MCF 10A (cell line): Measurements from ENCODE around the gene GCA. TPM values are rescaled to one million over a fixed set of nuclear protein-coding genes. Genes with fewer than 3 reads are reported as not detected.

Source experiments
- BruUV-seq: library from RNA; stranded (reverse); fragments of 400-500 nt; replicated peaks from 2 replicates; lab custom pipeline; 2021; lab: Mats Ljungman, UMichigan
- CTCF ChIA-PET: fragments of 300-600 bp; sonication (Branson Sonifier 250); formaldehyde crosslinking; extraction: SDS; loops from one replicate; lab custom pipeline; 2021; ENCODE audit warnings: antibody characterized with exemption, inconsistent platforms; lab: Yijun Ruan, JAX
- POLR2A ChIA-PET: fragments of 300-600, 350-650 bp; sonication (Branson Sonifier 250); formaldehyde crosslinking; extraction: SDS; loops from one replicate; lab custom pipeline; 2020; ENCODE audit warnings: antibody characterized with exemption, inconsistent platforms; lab: Yijun Ruan, JAX
- DNase-seq: peaks from one replicate; pipeline ENCODE4 v3.0.0-alpha.2; 2018; ENCODE audit not compliant: unreplicated experiment
- H3K27ac Mint-ChIP-seq: one replicate; pipeline ENCODE4 v1.8.0; 2022; ENCODE audit warnings: mild to moderate bottlenecking, low read depth, mixed read lengths; ENCODE audit not compliant: unreplicated experiment
- H3K27me3 Mint-ChIP-seq: one replicate; pipeline ENCODE4 v1.8.0; 2022; ENCODE audit warnings: mixed read lengths; ENCODE audit not compliant: insufficient read depth, unreplicated experiment
- H3K36me3 Mint-ChIP-seq: one replicate; pipeline ENCODE4 v1.8.0; 2022; ENCODE audit warnings: mild to moderate bottlenecking, moderate library complexity, mixed read lengths; ENCODE audit not compliant: insufficient read depth, unreplicated experiment
- H3K4me1 Mint-ChIP-seq: one replicate; pipeline ENCODE4 v1.8.0; 2022; ENCODE audit warnings: mixed read lengths; ENCODE audit not compliant: insufficient read depth, unreplicated experiment
- H3K4me3 Mint-ChIP-seq: one replicate; pipeline ENCODE4 v1.8.0; 2022; ENCODE audit warnings: mild to moderate bottlenecking, moderate library complexity, mixed read lengths; ENCODE audit not compliant: unreplicated experiment
- H3K9me3 Mint-ChIP-seq: one replicate; pipeline ENCODE4 v1.8.0; 2022; ENCODE audit warnings: mixed read lengths; ENCODE audit not compliant: unreplicated experiment
- CTCF ChIP-seq: fragments of 200-600 bp; IDR thresholded peaks from one replicate; pipeline ENCODE4 v1.8.0; 2022; ENCODE audit warnings: antibody characterized with exemption, mild to moderate bottlenecking; ENCODE audit not compliant: unreplicated experiment
- intact Hi-C: fragments of 100-400 bp; cut with micrococcal nuclease; formaldehyde crosslinking; loops from 2 replicates; pipeline ENCODE4 v1.14.1; 2022
- total RNA-seq: library from RNA; stranded (reverse); gene quantifications from 2 replicates; pipeline ENCODE4 v1.2.3, GENCODE V29; 2022

Gene GCA
- total RNA-seq, 1 experiment from 2014 or later, result 0.77 TPM

DNA sequence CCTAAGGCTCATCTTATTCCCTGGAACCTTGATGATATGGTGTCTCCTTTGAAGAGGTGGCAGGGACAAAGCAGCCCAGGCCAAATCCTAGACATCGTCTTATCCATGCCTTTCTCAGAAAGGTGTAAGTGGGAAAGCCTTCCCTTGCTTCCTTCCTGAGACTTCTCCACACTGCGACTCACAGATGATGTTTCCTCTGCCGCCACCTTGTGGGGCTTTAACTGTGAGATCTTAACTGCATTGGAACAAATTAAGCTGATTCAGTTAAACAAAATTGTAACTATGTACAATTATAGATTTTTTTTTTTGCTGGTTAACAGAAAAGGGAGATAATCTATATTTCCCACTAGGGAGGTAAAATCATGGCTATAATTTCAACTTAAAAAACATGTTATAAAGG, 10.0 kb upstream of the GCA start:
- peak; percentile 58 for DNase-seq

DNA sequence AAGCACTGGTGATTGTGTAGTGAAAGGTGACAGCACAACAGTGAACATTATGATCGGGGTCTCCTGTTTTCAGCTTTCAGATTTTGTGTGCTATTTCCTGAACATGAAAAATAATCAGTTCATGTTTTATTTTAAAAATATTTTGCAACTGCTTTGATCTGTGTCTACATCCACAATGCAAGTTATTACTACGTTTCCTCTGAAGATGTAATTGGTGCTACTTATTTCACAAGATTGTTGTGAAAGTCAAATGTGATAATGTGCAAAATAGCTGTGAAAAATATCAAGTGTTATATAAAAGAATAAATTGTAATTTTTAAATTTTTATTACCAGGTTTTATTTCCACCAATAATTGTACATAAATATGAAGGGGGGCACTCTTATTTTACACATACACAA, 6.1 kb upstream of the GCA start:
- Mint-ChIP-seq H3K4me3 (no peak overlapping the region), H3K36me3 (no peaks in the 10 kb centered on the region), H3K9me3 (no peaks in the 10 kb centered on the region), H3K27ac (no peak overlapping the region), H3K4me1 (no peaks in the 10 kb centered on the region), H3K27me3 (peaks cover 46% of the 10 kb centered on the region)
- DNase-seq, result no peak
- no peak for TF ChIP-seq CTCF
- POLR2A ChIA-PET, result interaction anchor here (1.1 kb wide), 1 partner anchor 19 kb away, joined by 3 read pairs; the partner anchor contains the start of gene IFIH1
- CTCF ChIA-PET, result interaction anchor here (2.0 kb wide), 1 partner anchor 19 kb away, joined by 7 read pairs; the partner anchor contains the start of gene IFIH1
- no TSS peak for BruUV-seq
- intact Hi-C loops, result no loop called here

More for the DNA sequence above, 10.0 kb upstream of the GCA start:
- Mint-ChIP-seq H3K36me3 (no peaks in the 10 kb centered on the region), H3K9me3 (no peaks in the 10 kb centered on the region), H3K4me1 (no peaks in the 10 kb centered on the region), H3K27ac (no peak overlapping the region), H3K27me3 (peaks cover 21% of the 10 kb centered on the region), H3K4me3 (no peak overlapping the region)
- intact Hi-C loops, result no loop called here
- ChIA-PET POLR2A (interaction anchor here (1.0 to 1.7 kb wide), 2 partner anchors 12 to 179 kb away, joined by 3 read pairs; no protein-coding TSS in a partner anchor), CTCF (interaction anchor here (0.7 to 1.8 kb wide), 13 partner anchors 14 to 325 kb away, joined by 3 to 12 read pairs (median 3); partner anchors contain the start of gene IFIH1)
- no TSS peak for BruUV-seq
- TF ChIP-seq CTCF, result peak; percentile 50

DNA sequence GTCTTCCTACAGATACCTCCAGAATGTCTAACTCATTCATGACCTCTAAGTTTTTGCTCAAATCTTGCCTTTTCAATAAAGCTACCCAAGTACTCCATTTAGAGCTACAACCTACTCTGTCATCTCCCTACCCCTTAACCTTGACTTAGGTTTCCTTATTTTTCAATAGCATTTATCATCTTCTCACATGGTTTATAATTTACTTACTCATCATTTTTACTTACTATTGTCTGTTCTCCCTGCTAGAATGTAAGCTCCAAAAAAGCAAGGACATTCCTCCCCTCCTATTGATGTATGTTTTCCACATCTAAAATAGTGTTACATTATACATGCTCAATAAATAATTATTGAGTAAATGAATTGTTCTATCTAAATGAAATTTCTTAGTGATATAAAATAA, 3.1 kb upstream of the GCA start:
- no peak for DNase-seq
- Mint-ChIP-seq H3K4me1 (peaks cover 5% of the 10 kb centered on the region), H3K9me3 (no peaks in the 10 kb centered on the region), H3K4me3 (no peak overlapping the region), H3K36me3 (no peaks in the 10 kb centered on the region), H3K27me3 (peaks cover 74% of the 10 kb centered on the region), H3K27ac (no peak overlapping the region)
- no TSS peak for BruUV-seq
- ChIA-PET POLR2A (interaction anchor here (1.2 kb wide), 1 partner anchor 23 kb away, joined by 3 read pairs; the partner anchor contains the start of gene IFIH1), CTCF (no interaction called here)
- no peak for TF ChIP-seq CTCF
- intact Hi-C loops, result no loop called here

DNA sequence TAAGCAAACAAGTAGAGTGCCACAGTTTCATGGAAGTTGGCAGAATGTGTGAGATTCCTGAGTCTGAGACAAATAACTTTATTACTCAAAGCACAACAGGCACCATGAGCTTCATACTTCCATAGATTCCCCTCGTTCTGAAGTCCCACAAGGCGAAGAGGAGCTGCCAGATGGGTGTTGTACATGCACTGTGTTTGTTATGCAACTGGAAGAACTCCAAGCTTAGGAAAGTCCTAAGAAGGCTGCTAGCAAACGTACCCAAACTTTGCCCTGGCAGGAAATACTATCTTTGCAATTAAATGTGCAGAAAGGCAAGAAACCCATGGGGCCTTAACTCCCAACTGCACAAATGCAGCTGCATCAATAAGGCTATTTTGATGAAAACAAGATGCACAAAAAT, 1.6 kb upstream of the GCA start:
- peaks cover 5% of the 10 kb centered on the region for H3K4me1 Mint-ChIP-seq
- TF ChIP-seq CTCF, result no peak

More for the DNA sequence above, 1.6 kb upstream of the GCA start:
- no TSS peak for BruUV-seq
- H3K36me3 Mint-ChIP-seq, result no peaks in the 10 kb centered on the region
- H3K9me3 Mint-ChIP-seq, result no peaks in the 10 kb centered on the region
- no peak overlapping the region for H3K27ac Mint-ChIP-seq
- POLR2A ChIA-PET, result interaction anchor here (0.7 kb wide), 1 partner anchor 252 kb away, joined by 3 read pairs; no protein-coding TSS in a partner anchor
- no peak overlapping the region for H3K4me3 Mint-ChIP-seq
- DNase-seq, result no peak
- peaks cover 74% of the 10 kb centered on the region for H3K27me3 Mint-ChIP-seq
- intact Hi-C loops, result no loop called here
- CTCF ChIA-PET, result no interaction called here
